Activated naive CD8-positive, alpha-beta T cell treated with anti-CD3 and anti-CD28 coated beads, Interleukin-2, amount 50 U/mL, for 16 hours (primary cell): ENCODE results near the gene SLC66A2.

ENCODE experiments used
- DNase-seq: peaks from one replicate; pipeline ENCODE4 v3.0.0-alpha.2; 2020; ENCODE audit warnings: low read depth, low spot score

Gene SLC66A2

DNA sequence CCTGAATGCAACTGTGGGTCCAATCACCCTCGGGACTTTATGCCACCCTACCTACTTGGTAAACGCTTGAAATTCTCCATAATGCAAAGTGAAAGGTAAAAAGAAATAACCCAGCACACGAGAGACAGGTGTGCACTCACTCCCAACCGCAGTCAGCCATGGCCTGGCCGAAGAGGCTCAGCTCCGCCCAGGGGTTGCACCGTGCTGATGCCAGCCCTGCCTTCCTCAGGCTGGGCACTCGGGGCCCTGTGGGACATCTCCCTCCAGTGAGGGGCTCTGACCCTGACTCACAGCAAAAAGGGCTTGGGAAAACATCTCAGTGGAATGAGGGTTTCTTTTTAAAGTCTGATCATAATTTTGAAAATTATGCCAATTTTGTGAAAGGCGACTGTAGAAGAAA lies 13.3 kb downstream of the SLC66A2 start:
- no peak for DNase-seq

DNA sequence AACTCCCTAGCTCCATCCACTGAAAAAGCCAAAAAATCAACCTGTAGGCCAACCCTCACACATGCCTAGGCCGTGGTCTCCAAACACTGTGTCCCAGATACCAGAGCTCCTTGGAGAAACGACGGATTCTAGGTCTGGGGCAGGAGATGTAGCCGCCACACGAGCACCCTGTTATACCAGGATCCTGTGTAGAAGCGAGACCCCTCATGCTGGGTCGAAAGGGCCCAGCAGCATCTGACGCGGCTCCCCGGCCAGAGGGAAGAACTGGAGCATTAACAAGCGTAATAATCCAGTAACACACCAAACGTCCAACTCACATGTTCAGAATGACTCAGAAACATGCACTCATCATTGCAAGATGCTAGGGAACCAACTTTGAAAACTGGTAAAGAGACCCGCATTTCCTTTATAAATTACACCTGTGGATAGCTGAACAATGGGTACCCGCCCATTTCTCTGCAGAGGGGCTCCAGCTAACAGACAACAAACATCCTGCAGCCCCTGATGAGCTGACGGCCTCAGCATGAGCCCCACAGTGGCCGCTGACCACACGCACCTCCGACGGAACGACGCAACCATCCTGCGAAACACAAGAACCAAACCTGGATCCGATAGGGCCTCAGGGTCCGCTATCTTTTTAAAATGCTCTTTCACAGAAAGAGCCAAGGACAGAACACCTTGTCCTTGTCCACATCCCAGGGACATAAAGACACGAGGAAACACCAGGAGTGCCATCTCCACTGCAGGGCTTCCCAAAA lies 14.2 kb downstream of the SLC66A2 start:
- DNase-seq: no peak

DNA sequence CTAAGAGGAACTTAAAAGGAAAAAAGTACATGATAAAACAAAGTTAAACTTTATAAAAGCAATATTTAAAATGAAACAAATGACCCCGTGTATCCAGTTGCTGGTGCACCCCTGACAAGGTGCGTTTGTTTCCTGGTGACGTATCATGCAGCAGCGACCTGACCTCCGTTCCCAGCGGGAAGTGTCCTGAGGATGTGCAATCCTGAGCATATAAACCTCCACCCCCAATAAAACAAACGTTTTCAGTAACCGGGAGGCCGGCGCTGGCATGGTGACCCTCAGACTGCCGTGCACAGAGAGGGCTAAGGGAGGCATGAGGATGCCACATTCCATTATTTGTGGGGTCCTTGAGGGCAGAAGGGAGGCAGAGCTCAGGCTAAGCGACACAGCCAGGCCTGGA lies 14.8 kb downstream of the SLC66A2 start:
- DNase-seq: no peak

DNA sequence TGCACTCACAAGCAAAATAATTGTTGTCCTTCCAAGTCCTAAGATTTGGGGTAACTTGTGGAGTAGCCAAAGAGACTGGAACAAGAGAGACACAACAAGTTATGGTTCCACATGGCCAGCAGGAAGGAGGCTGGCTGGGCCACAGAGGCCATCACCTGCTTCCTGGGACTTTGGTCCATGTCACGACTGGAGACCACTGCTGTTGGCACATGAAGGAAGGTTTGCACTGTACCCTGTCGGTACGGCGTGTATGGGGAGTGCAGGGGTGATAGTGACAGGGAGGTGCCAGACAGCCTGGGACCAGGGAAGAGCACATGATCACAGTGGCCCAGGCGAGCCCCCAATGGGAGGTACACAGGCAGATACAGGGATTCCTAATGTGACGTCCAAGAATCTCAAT lies 15.5 kb downstream of the SLC66A2 start:
- no peak for DNase-seq

DNA sequence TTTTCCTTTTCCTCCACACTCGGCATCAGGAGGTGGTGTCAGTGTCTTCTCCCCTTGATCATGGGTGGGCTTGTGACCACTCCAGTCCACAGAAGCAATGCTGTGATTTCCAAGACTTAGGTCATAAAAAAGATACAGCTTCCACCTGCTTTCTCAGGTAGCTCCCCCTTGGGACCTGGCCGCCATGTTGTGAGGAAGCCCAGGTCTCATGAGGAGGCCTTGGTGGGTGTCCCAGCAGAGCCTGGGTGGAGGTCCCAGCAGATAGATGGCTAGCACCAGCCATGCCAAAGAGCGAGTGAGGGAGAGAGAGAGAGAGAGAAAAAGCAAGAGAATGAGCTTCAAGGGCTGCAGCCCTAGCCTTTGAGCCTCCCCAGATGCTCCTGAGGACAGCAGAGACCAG lies 16.0 kb downstream of the SLC66A2 start:
- no peak for DNase-seq

DNA sequence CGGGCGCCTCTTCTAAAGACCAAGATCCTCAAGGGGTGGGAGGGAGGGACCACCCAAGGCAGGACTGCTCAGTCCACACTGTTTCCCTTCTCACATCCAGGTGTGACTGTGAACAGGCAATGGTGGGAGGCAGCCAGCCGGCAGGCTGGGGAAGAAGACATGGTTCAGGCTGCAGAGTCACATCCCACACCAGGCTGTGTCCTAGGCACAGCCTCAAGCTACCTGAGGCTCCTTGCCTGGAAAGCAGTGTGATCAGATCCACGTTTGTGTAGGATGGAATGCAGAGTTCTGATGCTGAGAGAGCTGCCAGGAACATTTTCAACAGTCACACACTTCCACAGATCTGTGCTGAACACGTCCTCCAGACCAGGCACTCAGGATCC lies 16.4 kb downstream of the SLC66A2 start:
- no peak for DNase-seq

DNA sequence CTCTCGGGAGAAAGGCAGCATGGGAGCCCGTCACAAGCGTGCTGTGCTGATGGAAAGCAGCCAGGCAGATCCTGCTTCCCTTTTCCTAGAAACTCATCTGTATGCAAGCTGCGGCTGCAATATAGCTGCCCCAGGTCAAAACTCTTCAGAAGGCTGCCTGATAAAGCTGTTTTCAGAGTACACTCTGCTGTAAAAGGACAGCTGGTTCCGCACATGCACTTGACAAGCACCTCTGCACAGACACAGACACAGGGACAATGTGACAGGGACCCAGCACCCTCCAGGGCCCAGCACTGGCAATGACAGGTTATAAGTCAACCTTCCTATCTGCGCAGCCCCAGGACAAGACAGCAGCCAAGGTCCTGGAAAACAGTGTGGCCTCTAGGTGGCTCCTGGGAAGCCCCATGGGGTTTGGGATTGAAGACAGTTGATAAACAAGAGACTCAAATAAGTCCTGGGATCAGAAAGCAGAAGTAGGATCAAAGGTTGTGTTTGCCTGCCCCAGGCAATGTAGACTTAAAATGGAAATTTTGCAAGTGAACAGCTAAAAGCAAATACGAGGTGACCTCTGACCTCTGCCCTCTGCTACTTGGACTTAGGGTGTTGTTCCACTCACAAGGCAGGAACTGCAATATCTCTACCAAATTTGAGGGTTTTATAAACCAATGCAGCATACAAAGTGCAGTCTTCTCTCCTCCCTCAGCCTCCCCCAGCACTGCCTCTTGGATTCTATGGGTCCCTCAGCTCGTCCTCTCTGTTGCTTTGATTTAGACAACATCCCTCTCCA lies 16.9 kb downstream of the SLC66A2 start:
- no peak for DNase-seq

DNA sequence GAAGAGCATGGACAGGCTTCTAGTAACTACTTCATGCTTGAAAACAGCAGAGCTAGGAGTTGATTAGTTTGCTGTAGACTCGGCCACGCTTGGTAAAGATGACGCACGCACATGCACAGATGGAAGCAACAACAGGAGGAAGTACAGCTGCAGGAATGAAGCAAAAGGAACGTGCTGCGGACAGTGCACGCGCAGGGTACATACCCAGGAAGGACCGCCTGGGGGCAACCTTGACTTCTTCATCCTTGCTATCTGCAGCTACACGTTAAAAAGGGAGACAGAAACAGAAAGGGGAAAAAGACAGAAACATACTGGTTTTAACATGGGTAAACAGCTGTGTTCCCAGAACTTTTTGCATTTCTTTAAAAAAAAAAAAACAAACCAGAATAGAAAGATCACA lies 17.7 kb downstream of the SLC66A2 start:
- DNase-seq: no peak

DNA sequence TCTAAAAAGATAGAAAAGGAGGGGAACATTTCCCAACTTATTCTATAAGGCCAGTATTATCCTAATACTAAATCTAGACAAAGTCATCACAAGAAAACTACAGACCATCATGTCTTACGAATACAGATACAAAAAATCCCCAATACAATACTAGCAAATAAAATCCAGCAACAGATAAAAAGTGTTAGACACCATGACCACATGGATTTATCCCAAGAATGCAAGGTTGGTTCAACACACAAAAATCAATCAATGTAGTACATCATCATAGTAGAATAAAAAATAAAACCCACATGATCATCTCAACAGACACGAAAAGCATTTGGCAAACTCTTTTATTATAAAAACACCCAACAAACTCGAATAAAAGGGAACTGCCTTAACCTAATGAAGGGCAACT lies 18.5 kb downstream of the SLC66A2 start:
- no peak for DNase-seq

DNA sequence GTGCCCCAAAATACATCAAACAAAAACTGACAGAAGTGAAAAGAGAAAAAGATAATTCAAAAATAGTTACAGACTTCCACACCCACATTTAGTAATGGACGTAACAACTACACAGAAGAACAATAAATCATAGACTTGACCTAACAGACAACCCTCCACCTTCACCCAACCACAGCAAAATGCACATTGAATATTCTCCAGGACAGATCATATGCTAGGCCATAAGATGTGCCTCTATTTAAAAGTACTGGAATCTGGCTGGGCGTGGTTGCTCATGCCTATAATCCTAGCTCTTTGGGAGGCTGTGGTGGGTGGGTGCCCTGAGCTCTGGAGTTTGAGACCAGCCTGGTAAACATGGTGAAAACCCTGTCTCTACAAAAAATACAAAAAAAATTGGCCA lies 20.0 kb downstream of the SLC66A2 start:
- DNase-seq: no peak

DNA sequence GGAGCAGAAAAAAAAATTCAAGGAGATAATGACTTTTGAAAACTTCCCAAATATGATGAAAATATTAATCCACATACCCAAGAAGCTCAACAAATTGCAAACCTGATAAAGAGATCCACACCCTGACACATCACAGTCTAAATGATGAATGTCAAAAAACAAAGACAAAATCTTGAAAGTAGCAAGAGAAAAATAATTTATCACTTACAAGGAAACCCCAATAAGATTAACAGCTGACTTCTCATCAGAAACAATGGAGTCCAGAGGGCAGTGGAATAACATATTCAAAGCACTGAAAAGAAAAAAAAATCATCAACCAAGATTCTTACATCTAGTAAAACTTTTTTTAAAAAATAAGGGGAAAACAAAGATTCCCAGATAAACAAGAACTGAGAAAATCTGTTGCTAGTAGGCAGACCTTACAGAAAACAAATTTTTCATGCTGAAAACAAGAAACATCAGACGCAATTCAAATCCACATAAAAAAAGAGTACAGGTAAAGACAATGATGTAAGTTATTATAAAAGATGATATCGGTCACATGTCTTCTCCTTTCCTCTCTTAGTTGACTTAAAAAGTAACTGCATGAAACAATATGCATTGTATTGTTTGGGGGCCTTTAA lies 21.3 kb downstream of the SLC66A2 start:
- DNase-seq: no peak

DNA sequence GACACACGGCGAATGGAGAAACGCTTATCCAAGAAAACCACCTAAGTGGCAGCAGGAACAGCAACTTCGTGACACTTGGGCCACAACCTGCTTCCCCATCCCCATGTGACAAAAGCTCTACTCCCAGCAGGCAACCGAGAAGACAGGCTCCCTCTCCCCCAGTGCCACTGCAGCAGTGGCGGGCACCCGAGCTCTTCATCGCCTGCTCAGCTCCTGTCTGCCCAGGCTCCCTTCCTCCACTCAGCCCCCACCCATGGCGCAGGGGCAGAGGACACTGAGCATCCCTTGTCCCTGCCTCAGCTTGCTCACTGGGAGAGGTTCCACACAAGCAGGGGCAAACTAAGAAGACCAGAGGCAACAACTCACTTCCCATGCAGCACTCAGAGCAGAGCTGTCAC lies 22.9 kb downstream of the SLC66A2 start:
- DNase-seq: no peak

DNA sequence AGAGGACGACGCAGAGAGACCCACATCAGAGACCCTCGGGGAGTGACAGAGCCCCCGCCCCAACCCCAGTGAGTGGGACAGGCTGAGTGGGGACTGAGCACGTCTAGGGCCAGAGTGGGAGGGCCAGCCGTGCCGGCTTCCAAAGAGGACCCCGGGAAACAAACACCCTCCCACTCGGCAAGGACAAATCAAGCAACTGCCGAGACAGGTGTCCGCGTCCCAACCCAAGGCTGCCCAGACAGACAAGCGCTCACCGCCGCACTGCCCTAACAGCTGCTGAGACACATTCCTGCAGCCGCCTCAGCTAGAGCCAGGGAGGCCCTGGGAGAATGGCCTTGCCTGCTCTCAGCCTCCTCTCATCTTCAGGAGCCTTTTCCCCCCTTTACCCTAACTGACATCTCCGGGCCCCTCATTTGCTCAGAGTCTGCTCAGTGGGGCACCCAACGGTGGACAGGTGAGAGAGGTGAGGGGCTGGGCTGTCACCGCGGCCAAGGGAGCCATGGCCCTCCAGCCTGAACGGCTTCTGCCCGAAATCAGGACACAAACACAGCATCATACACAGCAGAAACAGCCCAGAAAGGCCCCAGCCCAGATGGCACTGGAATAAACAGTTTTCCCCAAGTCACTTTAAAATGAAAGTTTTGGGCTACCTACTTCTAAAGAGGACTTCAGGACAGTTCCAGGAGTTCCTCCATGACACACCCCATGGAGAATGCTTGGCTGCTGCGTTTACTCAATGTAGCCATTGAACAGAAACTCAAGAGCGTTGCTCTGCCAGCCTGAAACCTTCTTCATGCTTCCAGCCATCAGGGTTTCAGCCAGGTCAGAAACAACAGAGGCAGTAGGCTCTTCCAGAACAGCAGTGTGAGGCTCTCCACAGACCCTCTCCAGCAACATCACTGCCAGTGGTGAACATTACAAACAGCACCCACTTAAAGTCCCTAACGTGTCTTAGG lies 23.6 kb downstream of the SLC66A2 start:
- no peak for DNase-seq

DNA sequence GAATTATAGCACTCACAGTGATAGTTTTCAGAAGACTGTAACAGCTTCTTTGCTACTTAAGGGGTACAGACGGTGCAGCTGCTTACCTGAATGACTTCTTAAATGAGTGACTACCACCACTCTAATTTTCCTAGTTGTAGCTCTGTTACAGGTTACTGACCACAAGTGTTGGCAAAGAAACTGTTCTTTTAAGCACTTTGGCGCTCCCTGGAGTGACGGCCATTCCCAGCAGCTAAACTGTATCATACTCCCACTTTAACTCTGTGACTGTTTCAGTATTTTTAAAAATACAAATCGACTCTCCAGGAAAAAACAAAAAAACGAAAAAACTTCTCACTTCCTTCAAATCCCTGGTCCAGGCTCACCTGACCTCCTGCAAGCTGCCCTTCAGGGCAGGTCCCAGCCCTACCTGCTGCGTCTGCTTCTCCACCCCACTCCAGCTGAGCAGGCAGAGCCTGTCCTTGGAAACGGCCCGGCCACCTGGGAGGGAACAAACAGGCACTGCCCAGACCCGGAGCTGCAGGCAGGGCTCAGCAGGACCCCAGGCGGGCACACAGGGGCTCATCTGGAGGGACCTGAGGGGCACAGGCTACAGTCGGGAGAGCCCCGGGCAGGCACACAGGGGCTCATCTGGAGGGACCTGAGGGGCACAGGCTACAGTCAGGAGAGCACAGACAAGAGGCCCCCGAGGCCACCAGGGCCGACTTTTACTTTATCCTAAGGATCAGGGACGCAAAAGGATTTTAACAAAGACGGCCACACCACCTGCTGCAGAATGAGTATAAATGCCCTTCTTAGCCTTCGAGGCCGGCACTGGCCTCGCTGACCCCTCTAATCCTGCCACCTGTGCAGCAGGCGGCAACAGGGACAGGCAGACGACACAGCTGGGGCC lies 24.5 kb downstream of the SLC66A2 start:
- DNase-seq: no peak

DNA sequence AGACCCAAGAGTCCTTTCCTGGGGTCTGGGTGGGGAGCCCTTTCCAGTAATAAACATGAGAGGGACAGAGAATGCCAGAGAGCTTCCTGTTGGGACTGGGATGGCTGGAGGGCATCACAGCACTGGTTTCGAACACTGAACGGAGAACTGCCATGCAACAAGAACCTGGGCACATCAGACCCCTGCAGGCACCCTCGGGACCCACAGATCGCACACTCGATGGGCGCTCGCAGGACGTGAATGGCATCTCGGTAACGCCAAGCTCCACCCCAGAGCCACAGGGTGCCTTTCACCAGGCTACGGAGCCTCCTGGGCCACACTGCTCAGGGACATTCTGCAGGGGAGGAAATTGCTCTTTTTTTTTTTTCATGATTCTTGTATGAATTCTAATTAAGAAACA lies 25.1 kb downstream of the SLC66A2 start:
- no peak for DNase-seq

DNA sequence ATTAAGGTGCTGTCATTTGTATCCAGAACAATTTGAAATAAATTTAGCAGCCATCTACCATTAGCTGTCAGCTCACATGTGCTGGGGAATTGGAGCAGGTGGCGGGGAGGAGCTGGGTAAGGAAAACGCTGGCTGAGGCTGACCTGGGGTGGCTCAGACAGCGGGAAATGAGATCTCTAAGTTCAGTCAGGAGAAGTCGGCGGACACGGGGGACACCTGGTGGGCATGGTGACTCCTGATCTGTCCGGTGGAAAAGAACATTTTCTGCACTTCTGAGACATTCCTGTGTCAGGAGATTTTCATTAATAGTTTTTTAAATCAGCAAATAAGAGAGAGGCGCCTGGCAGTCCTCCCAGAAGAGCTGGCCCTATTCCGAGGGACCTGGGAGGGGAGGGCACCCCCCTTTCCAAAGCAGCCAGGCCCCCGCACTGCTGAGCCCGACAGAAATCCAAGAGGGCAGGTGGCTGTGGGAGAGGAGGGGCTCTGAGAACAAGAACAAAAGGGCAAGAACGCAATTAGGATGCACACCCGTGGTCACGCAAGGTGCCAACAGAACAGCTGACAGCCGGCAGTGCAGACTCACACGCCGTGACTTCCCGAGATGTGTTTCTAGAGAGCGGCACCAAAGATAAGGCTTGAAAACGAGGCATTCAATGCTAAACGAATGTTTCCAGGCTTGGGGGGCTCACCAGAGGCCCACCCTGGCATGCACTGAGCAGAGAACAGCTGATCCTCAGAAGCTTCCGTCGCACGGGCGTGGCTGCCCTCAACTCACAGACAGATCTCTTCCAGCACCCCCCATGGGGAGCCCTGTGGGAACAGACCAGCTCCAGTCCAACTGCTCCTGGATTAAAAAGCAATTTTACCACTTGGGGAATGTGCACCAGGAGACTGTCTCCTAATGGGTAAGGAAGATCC lies 26.4 kb downstream of the SLC66A2 start:
- no peak for DNase-seq

DNA sequence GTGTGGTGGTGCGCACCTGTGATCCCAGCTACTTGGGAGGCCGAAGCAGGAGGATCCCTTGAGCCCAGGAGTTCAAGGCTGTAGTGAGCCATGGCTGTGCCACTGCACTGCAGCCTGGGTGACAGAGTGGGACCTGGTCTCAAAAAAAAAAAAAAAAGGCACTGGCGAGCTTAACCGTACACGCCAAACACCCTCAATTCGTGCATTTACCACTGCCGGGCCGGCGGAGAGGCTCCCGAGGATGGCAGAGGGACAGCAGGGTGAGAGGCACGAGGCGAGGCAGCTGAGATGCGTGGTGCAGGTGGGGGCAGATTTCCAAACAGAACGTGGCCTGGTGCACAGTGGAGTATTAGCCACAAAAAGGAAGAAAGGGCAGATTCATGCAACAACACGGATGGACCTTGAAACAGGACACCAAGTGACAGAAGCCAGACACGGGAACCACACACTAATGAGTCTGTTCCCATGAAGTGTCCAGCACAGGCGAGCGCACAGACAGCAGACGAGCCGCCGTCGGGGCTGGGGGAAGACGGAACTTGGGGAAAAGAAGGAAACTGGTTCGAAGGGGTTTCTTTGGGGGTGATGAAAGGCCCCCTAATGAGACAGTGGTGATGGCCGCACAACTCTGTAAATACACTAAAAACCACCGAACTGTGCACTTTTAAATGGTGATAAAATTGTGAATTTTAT lies 27.4 kb downstream of the SLC66A2 start:
- no peak for DNase-seq

DNA sequence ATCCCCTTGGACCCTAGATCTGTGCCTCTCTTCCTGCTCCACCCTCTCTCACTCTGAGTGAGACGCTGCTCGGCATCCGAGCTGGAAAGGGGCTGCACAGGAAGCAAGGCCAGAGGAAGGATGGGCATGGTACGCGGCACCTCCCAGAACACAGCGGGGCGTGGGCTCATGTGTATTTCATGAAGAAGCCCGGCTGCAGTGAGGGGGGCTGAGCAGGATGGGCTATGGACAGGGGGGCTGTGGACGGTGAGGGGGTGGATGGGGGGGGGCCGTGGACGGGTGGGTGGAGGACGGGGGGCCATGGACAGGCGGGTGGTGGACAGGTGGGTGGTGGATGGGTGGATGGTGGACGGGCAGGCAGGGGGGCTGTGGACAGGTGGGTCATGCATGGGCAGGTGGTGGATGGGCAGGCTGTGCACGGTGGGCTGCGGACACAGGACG lies 28.5 kb downstream of the SLC66A2 start:
- no peak for DNase-seq
